Stimulated activated CD8-positive, alpha-beta memory T cell treated with anti-CD3 and anti-CD28 coated beads, Interleukin-15, amount 100 ng/mL, for 24 hours (primary cell): ENCODE data around the gene ACSS1.

Source experiments
- DNase-seq: peaks from one replicate; pipeline ENCODE4 v3.0.0-alpha.2; 2020; ENCODE audit warnings: low read depth

The ACSS1 gene

GRCh38 chr20:24970754-24971153, 87.2 kb downstream of the ACSS1 start:
- DNase-seq: no peak

GRCh38 chr20:24970030-24970553, 87.8 kb downstream of the ACSS1 start:
- no peak for DNase-seq

DNA sequence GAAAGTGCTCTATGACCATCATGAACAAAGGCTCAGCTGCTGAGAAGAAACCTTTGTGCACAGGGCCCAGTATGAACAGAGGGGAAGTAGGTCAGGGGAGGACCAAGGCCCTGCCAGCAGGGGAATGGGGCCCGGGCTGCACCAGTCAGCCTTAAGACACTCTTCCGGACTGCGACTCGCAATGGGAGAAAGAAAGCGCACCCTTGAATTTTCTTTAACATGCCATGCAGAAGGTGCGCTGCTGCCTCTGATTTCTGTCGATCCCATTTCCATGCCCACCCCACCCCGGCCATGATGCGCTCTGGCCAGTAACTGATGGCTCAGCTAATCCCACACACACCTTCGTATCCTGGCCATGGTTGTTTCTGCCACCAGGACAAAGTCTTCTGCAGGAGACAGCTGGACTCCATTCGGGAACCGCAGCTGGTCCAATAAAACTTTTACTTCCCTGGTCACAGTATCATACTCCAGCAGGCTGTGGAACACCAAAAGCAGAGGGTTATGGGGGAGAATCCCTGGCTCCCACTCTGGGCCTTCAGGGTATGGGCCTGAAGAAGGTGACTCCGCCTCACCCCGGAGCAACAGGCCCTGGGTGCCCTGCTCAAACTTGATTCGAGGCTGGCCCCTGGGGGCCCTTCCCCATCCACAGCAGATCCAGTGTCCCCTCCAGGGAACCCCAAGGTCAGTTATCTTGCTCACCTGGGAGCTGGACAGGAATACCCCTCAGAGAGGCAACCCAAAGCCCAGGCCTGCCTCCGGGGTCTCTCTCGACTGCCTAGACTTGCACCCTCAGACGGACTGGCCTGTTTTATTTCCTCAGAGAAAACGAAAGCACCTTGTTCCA, 88.5 kb downstream of the ACSS1 start:
- DNase-seq: no peak

DNA sequence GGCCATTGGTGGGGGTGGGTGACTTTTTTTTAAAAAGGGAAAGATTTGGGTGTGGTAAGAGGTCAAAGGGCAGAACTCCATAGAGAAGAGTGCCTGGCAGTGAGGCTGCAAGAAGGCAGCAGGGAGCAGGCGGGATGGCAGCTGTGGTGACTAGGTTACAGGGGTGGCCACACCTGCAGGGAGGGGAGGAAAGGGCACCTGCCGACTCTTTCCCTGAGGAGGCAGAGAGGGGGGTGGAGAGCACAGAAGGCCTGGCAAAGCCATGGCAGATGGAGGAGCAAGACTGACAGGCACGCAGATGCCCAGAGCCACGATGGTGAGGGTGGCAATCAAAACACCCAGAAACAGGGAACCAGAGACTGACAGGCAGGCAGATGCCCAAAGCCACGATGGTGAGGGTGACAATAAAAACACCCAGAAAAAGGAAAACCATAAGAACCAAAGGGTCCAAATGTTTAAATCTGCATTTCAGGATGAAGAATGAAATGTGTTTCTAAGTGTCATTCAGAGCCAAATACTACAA, 89.6 kb downstream of the ACSS1 start:
- no peak for DNase-seq

GRCh38 chr20:24966317-24967012, 91.5 kb downstream of the ACSS1 start:
- DNase-seq: no peak

- no peak for DNase-seq
Measured at GRCh38 chr20:24965065-24965919, 92.6 kb downstream of the ACSS1 start.

GRCh38 chr20:24964506-24964840, 93.5 kb downstream of the ACSS1 start:
- DNase-seq: no peak

GRCh38 chr20:24963672-24964505, 94.0 kb downstream of the ACSS1 start:
- DNase-seq: no peak

DNA sequence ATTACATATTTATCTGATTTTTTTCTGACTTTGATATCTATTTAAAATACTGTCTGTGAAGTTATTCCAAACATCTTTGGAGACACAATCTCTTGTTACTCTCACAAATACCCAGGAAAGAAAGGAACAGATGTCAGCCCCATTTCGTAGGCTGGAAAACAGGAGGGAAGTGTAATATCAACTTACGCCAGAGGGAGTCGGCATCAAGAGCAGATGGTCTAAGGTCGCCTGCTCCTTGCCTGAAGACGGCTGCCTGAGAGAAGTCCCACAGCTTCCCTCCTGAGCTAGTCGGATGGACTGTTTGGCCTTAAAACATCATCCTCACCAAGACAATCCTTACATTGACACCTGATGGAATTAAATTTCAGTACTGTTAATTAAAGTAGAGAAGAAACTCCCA, 95.4 kb downstream of the ACSS1 start:
- DNase-seq: no peak

- DNase-seq: no peak
Measured at GRCh38 chr20:24962182-24962492, 95.8 kb downstream of the ACSS1 start.

DNA sequence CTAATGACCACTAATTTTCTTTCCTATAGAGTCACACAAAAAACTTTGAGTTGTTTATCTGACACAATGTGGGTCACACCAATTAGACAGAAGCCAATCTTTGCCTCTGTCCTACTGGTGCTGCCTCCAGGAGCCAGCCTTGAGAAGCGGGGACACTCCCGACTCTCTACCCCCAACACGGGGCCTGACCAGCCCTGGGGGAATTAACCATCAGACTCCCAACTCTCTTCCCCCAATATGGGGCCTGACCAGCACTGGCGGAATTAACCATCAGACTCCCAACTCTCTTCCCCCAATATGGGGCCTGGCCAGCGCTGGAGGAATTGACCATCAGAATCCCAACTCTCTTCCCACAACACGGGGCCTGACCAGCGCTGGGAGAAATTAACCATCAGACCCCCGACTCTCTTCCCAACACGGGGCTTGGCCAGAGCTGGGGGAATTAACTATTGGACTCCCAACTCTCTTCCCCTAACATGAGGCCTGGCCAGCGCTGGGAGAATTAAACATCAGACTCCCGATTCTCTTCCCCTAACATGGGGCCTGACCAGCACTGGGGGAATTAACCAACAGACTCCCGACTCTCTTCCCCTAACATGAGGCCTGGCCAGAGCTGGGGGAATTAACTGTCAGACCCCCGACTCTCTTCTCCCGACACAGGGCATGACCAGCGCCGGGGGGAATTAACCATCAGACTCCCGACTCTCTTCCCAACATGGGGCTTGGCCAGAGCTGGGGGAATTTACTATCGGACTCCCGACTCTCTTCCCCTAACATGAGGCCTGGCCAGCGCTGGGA, 96.4 kb downstream of the ACSS1 start:
- no peak for DNase-seq

- DNase-seq: no peak
Measured at GRCh38 chr20:24960861-24961260, 97.1 kb downstream of the ACSS1 start.

DNA sequence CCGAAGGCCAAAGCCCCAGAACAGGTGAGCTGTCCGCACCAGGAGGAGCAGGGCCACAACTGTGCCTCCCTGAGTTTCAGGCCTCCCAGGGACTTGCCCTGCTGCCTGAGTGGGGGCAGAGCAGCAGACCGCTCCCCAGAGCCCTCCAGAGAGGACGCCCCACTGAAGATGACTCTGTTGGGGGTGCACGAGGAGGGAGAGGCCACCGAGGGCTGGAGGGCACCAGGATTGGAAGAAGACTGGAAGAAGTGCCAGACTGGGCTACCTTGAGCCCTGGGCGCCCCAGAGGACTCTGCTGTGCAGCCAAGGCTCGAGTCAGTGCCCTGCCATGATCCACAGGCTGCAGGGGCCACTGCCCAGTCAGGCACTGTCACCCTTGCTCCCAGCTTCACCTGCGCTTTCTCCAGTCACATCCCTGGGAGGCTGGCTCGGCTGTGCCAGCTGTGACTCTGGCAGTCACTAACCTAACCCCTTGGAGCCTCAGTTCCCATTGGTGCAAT, 97.6 kb downstream of the ACSS1 start:
- DNase-seq: no peak

DNA sequence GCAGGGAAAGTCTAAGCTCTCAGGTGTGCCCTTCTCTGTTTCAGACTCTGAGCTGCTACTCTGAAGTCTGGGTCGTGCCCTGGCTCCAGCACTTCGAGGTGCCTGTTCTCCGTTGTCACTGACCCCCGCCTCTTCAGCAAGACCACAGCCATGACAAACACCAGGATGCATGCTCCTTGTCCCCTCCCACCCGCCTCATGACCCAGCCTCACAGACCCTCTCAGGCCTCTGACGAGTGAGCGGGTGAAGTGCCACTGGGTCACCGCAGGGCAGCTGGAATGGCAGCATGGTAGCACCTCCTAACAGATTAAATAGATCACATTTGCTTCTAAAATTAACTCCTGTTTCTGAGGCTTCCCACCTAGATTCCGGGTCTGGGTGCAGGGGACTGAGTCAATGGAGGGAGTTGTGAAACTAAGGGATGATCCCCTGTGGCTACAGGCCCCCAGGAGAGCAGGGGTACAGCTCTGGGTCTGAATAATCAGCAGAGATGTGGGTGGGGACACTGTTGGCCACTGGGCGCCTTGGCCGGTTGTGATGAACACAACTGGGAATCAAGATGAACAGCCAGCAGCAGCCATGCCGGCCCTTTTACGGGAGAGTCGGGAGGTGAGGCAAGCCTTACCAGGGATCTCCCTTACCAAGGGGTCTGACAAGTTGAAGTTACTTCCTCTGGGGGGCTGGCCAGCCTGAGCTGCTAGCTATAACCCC, 98.2 kb downstream of the ACSS1 start:
- no peak for DNase-seq

DNA sequence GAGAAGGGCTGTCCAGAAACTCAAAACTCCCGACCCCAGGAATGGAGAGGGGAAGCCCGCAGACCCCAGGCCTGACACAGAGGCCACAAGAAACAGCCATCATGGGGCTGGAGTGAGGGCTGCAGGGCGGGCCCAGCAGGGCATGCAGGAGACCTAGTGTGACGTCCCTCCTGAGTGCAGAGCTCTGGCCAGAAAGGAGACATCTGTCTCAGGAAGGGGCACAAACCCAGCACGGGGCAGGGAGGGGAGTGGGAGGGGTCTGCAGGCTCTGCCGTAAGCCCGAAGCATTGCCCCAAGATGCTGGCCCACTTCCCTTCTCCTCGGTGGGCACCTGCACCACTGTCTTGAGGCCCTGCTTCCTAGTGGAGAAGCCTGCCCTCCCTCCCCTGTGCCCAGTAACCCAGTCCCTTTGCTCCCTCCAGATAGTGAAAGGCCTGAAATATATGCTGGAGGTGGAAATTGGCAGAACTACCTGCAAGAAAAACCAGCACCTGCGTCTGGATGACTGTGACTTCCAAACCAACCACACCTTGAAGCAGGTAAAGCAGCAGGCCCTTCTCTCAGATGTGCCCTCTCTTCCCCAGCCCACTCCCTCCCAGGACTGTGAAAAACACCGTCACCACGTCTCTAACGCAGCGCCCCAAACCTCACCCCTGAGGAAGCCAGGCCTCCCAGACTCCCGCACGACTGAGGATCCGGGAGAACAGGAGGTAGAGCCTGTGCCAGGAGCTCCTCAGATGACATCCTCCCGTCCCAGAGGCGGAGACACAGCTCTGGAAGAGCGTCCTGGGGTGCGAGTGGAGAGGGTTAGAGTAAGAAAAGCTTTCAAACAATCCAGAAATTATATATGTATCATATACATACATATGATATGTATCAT, 99.2 kb downstream of the ACSS1 start:
- no peak for DNase-seq

GRCh38 chr20:24957326-24958016, 100.5 kb downstream of the ACSS1 start:
- no peak for DNase-seq
